PC-9 (cell line): ENCODE data around the gene OSBPL10. TPM values are rescaled to one million over a fixed set of nuclear protein-coding genes. Genes with fewer than 3 reads are reported as not detected.

Experiments
- BruUV-seq: library from RNA; stranded (reverse); fragments of 400-500 nt; replicated peaks from 2 replicates; lab custom pipeline; 2021; lab: Mats Ljungman, UMichigan
- CTCF ChIA-PET: fragments of 300-600 bp; sonication (Branson Sonifier 250); formaldehyde crosslinking; loops from one replicate; lab custom pipeline; 2022; ENCODE audit warnings: antibody characterized with exemption; lab: Charles Lee
- POLR2A ChIA-PET: fragments of 300-600 bp; sonication (Branson Sonifier 250); formaldehyde crosslinking; loops from one replicate; lab custom pipeline; 2022; ENCODE audit warnings: antibody characterized with exemption; ENCODE audit not compliant: unreplicated experiment; lab: Charles Lee
- DNase-seq, 2 experiments: peaks; one replicate each; pipeline versions ENCODE4 v3.0.0 to v3.0.0-alpha.2; 2015 to 2022; ENCODE audit warnings: mixed read lengths in 1 of 2
- H2AFZ ChIP-seq: fragments of 200-600 bp; sonication (generic); 2 replicates; pipeline ENCODE4 v1.8.1; 2017; ENCODE audit warnings: antibody characterized with exemption
- H3F3A ChIP-seq: fragments of 200-600 bp; sonication (generic); 2 replicates; pipeline ENCODE4 v1.8.1; 2017; ENCODE audit warnings: antibody characterized with exemption, mild to moderate bottlenecking, low read depth; ENCODE audit not compliant: insufficient read depth
- H3K27ac ChIP-seq: fragments of 200-600 bp; sonication (generic); 2 replicates; pipeline ENCODE4 v1.6.1; 2016; ENCODE audit warnings: mixed run types
- H3K27me3 ChIP-seq: fragments of 200-600 bp; sonication (generic); 2 replicates; pipeline ENCODE4 v1.6.1; 2016; ENCODE audit warnings: low read depth, mixed run types; ENCODE audit not compliant: insufficient read depth
- H3K36me3 ChIP-seq: fragments of 200-600 bp; sonication (generic); 2 replicates; pipeline ENCODE4 v1.6.1; 2016; ENCODE audit warnings: low read depth, mixed run types
- H3K4me1 ChIP-seq: fragments of 200-600 bp; sonication (generic); replicated peaks from 2 replicates; pipeline ENCODE4 v1.6.1; 2016; ENCODE audit warnings: mixed run types; ENCODE audit not compliant: insufficient read depth
- H3K4me2 ChIP-seq: fragments of 200-600 bp; sonication (generic); 2 replicates; pipeline ENCODE4 v1.6.1; 2017; ENCODE audit warnings: mixed run types
- H3K4me3 ChIP-seq: fragments of 200-600 bp; sonication (generic); 2 replicates; pipeline ENCODE4 v1.6.1; 2016; ENCODE audit warnings: mixed run types
- H3K79me2 ChIP-seq: fragments of 200-600 bp; sonication (generic); 2 replicates; pipeline ENCODE4 v1.6.1; 2017; ENCODE audit warnings: low read depth, mixed run types
- H3K9me2 ChIP-seq: fragments of 200-600 bp; sonication (generic); 2 replicates; pipeline ENCODE4 v1.8.1; 2017; ENCODE audit warnings: mild to moderate bottlenecking; ENCODE audit not compliant: insufficient read depth
- H3K9me3 ChIP-seq: fragments of 200-600 bp; sonication (generic); 2 replicates; pipeline ENCODE4 v1.8.1; 2016; ENCODE audit warnings: low read depth; ENCODE audit not compliant: insufficient read depth
- H4K20me1 ChIP-seq: fragments of 200-600 bp; sonication (generic); 2 replicates; pipeline ENCODE4 v1.8.1; 2017; ENCODE audit not compliant: insufficient read depth
- EZH2 ChIP-seq: fragments of 200-600 bp; sonication (generic); IDR thresholded peaks from 2 replicates; pipeline ENCODE4 v1.8.0; 2017; ENCODE audit warnings: antibody characterized with exemption, low read depth
- intact Hi-C: fragments of 100-400 bp; cut with micrococcal nuclease; formaldehyde crosslinking; loops from one replicate; pipeline ENCODE4 v1.10.0; 2022; ENCODE audit not compliant: unreplicated experiment
- total RNA-seq: library from RNA; stranded (reverse); gene quantifications from 2 replicates; pipeline ENCODE4 v1.2.3, GENCODE V29; 2021
- TF ChIP-seq, protein P1 (sequence below): fragments of 200-600 bp; sonication (generic); conservative IDR thresholded peaks from 2 replicates; pipeline ENCODE4 v1.6.1; 2017; ENCODE audit warnings: mixed run types, antibody characterized with exemption, mild to moderate bottlenecking, moderate library complexity

Gene OSBPL10
- total RNA-seq, 1 experiment from 2014 or later, result 42.0 TPM

DNA sequence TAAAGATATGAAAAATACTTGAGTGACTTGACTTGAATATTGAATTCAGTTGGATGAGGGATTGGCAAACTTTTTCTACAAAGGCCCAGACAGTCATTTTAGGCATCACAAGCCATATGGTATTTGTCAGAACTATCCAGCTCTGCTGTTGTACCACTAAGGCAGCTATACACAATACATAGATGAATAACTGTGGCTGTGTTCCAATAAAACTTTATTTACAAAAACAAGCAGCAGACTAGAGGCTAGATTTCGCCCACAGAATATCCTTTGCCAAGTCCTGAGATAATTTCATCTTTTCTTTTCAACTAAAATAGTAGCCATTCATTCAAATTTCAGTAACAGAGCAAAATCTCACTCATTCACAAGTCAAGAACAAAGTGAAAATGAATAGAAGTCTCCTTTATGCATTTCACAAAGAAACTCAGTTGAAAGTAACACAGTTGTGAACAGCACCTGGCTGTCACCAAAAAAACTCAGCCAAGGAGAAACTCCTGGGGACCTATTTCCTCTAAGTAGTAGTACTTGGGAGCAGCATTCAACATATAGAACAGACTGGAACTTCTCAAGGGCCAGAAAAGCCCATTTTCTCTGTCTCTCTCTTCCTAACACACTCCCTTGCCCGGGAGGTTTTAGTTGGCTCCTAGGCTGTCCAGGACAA, 56.3 kb downstream of the OSBPL10 start:
- TF ChIP-seq, protein P1, sequence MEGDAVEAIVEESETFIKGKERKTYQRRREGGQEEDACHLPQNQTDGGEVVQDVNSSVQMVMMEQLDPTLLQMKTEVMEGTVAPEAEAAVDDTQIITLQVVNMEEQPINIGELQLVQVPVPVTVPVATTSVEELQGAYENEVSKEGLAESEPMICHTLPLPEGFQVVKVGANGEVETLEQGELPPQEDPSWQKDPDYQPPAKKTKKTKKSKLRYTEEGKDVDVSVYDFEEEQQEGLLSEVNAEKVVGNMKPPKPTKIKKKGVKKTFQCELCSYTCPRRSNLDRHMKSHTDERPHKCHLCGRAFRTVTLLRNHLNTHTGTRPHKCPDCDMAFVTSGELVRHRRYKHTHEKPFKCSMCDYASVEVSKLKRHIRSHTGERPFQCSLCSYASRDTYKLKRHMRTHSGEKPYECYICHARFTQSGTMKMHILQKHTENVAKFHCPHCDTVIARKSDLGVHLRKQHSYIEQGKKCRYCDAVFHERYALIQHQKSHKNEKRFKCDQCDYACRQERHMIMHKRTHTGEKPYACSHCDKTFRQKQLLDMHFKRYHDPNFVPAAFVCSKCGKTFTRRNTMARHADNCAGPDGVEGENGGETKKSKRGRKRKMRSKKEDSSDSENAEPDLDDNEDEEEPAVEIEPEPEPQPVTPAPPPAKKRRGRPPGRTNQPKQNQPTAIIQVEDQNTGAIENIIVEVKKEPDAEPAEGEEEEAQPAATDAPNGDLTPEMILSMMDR, result no peak
- no peak for TF ChIP-seq EZH2
- Histone ChIP-seq H3F3A (no peaks in the 10 kb centered on the region), H3K79me2 (no peaks in the 10 kb centered on the region)

DNA sequence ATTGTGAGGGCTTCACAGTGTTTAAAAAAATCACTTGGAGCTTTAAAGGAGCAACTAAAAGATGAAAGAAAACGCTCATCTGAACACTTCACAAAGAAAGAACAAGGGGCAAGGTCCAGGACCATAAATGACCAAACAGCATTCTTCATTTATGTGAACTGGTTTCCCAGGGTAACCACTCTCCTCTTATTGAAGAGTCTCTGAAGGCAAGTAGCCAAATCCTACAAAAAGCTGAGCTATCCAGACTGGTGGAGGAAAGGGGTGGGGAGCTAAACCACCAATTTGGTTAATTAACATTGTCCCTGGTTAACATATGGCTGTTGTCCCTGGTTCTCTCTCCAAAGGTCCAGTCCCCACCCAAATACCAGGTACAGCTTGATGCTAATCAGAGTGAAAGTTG, 58.1 kb downstream of the OSBPL10 start:
- Histone ChIP-seq H3K4me3 (no peak overlapping the region), H3K9me3 (no peaks in the 10 kb centered on the region), H3K36me3 (no peaks in the 10 kb centered on the region), H3F3A (no peaks in the 10 kb centered on the region), H2AFZ (no peak overlapping the region), H3K27ac (no peak overlapping the region), H4K20me1 (no peaks in the 10 kb centered on the region), H3K4me2 (no peak overlapping the region), H3K79me2 (no peaks in the 10 kb centered on the region), H3K9me2 (no peaks in the 10 kb centered on the region), H3K4me1 (no peaks in the 10 kb centered on the region; the same call in 1 of the 2 replicates), H3K27me3 (no peaks in the 10 kb centered on the region)
- DNase-seq, result no peak
- ChIA-PET CTCF (no interaction called here), POLR2A (no interaction called here)
- intact Hi-C loops, result no loop called here
- no TSS peak for BruUV-seq
- TF ChIP-seq, protein P1, result no peak
- TF ChIP-seq EZH2, result no peak

More for the DNA sequence above, 56.3 kb downstream of the OSBPL10 start:
- H3K36me3 ChIP-seq, result no peaks in the 10 kb centered on the region
- no peaks in the 10 kb centered on the region for H4K20me1 ChIP-seq
- H3K9me2 ChIP-seq, result no peaks in the 10 kb centered on the region
- H3K4me1 ChIP-seq, result no peaks in the 10 kb centered on the region
- ChIA-PET CTCF (no interaction called here), POLR2A (no interaction called here)
- no peak overlapping the region for H3K4me3 ChIP-seq
- intact Hi-C loops, result no loop called here
- no peak overlapping the region for H2AFZ ChIP-seq
- no peaks in the 10 kb centered on the region for H3K27me3 ChIP-seq
- no peak overlapping the region for H3K27ac ChIP-seq
- no peak overlapping the region for H3K4me2 ChIP-seq
- DNase-seq, result no peak
- BruUV-seq, result no TSS peak
- H3K9me3 ChIP-seq, result no peaks in the 10 kb centered on the region

DNA sequence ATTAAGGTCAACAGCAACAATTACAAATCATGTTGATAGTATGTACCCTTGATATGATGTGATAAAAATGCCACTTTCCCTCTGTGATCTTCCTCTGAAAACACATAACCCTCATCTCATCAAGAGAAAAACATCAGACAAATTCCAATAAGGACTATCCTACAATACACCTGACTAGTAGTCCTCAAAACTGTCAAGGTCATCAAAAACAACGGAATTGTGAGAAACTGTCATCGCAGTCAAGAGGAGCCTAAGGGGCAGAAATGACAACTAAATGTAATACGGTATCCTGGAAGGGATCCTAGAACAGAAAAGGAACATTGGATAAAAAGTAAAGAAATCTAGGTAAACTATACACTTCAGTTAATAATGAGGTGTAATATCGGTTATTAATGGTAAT, 59.2 kb downstream of the OSBPL10 start:
- intact Hi-C loops, result no loop called here

More for the DNA sequence above, 59.2 kb downstream of the OSBPL10 start:
- ChIA-PET CTCF (no interaction called here), POLR2A (no interaction called here)
- TF ChIP-seq EZH2, result no peak
- TF ChIP-seq, protein P1, result no peak
- Histone ChIP-seq H3F3A (no peaks in the 10 kb centered on the region), H3K36me3 (no peaks in the 10 kb centered on the region), H3K4me2 (no peak overlapping the region), H3K4me1 (no peaks in the 10 kb centered on the region; the same call in 1 of the 2 replicates), H2AFZ (no peak overlapping the region), H3K79me2 (no peaks in the 10 kb centered on the region), H3K9me2 (no peaks in the 10 kb centered on the region), H3K27ac (no peak overlapping the region), H3K27me3 (no peaks in the 10 kb centered on the region), H4K20me1 (no peaks in the 10 kb centered on the region), H3K9me3 (no peaks in the 10 kb centered on the region), H3K4me3 (no peak overlapping the region)
- DNase-seq, result no peak
- BruUV-seq, result no TSS peak
